SH-SY5Y (cell line): ENCODE results near the gene FOXK1.

Experiments used
- GATA2 ChIP-seq: IDR thresholded peaks from 2 replicates; pipeline ENCODE4 v1.6.1; 2011; ENCODE audit warnings: mild to moderate bottlenecking, low read depth, low read length
- GATA3 ChIP-seq: IDR thresholded peaks from 2 replicates; pipeline ENCODE4 v1.6.1; 2011; ENCODE audit warnings: low read depth, mild to moderate bottlenecking, low read length, moderate library complexity

DNA sequence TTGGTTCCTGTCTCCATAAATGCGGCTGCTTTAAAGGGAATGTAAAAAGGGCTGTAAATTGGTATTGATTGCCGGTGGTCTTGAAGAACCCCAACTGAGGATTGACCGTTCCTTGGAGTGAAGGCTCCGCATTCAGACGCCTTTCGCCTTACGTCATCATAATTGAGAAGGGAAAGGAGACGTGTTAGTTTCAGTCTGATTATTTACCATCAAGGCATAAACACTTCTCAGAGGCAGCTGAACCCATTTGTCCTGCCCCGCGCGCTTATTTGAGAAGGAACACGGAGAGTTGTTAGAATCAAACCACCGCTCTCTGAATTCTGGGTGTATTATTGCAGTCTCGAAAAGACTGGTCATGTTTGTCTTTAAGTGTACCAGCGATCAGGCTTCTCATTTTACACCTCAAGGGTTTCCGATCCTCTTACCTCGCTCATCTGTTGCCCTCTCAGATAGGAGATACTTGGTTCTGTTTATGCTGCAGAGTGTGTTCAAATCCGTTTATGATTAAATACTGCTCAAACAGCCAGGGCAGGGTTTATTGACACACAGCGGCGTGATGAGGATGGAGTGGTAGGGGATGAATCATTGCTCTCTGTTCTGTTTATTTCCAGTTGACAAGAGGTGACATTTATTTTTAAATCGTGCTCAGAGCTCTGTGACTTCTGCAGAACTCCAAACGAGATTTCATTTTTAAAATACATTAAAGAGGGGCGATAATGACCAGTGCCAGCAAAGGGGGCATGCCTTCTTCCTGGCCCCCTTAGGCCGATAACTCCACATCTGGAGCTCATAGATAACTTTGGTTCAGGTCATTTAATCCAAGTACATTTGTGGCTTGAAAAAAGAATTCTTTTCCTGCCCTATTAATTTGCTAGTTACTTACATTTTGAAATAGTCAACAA is 30.4 kb downstream of the FOXK1 start:
- TF ChIP-seq GATA2 = no peak
- TF ChIP-seq GATA3 = no peak
